Posterior vena cava (tissue), 2 donors: ENCODE measurements around the gene XYLB. TPM values are rescaled to one million over a fixed set of nuclear protein-coding genes. Genes with fewer than 3 reads are reported as not detected.

Source experiments
- total RNA-seq, 2 donors: library from RNA; stranded (reverse); fragmentation: NEBNext Ultra II Directional; extraction: Animal tissue kit (Norgen Biotek cat#: 25700); gene quantifications; one replicate each; pipeline ENCODE4 v1.2.1, GENCODE V29; 2021
- donor health status: DM: yes; HTN: yes; CAD: no.
- donor health status: DM: yes; HTN: yes; CAD: no.

Gene XYLB
- total RNA-seq, 2 donors from 2014 or later = 4.5 to 6.3 TPM

Other genes with a start within 250 kb of the XYLB start
- 10 to 100 TPM; 29.8 to 41.9 TPM for gene ACAA1, start 209.7 kb upstream of the XYLB start, total RNA-seq
- 10 to 100 TPM; 24.7 to 26.3 TPM for gene MYD88, start 208.1 kb upstream of the XYLB start, total RNA-seq
- 10 to 100 TPM; 30.4 to 52.3 TPM for gene OXSR1, start 181.2 kb upstream of the XYLB start, total RNA-seq
- under 1 TPM; 0.32 to 0.48 TPM for gene SLC22A13, start 81.0 kb upstream of the XYLB start, total RNA-seq
- gene SLC22A14, start 64.5 kb upstream of the XYLB start, total RNA-seq = under 1 TPM in 1 of 2 donors, not detected in 1; 0.38 TPM
- 1 to 10 TPM; 2.7 to 2.8 TPM for gene ACVR2B, start 107.1 kb downstream of the XYLB start, total RNA-seq
- 10 to 100 TPM; 12.3 to 14.7 TPM for gene EXOG, start 149.6 kb downstream of the XYLB start, total RNA-seq